ENCODE data around the gene POLR3GL. TPM values are rescaled to one million over a fixed set of nuclear protein-coding genes. Genes with fewer than 3 reads are reported as not detected.

Gene POLR3GL
- total RNA-seq, 1 donor from 2014 or later, result 22.9 TPM

Other genes starting within 250 kb of the POLR3GL start
- gene CD160, start 245.2 kb upstream of the POLR3GL start, total RNA-seq, result not detected
- 16.5 TPM for gene RNF115, start 140.6 kb upstream of the POLR3GL start, total RNA-seq
- 18.9 TPM for gene POLR3C, start 140.5 kb upstream of the POLR3GL start, total RNA-seq
- not detected for gene NUDT17, start 119.1 kb upstream of the POLR3GL start, total RNA-seq
- gene PIAS3, start 105.6 kb upstream of the POLR3GL start, total RNA-seq, result 44.4 TPM
- 19.9 TPM for gene ANKRD35, start 78.8 kb upstream of the POLR3GL start, total RNA-seq
- 83.1 TPM for gene ITGA10, start 54.6 kb upstream of the POLR3GL start, total RNA-seq
- gene PEX11B, start 46.0 kb upstream of the POLR3GL start, total RNA-seq, result 11.2 TPM
- 48.9 TPM for gene RBM8A, start 37.2 kb upstream of the POLR3GL start, total RNA-seq
- 44.0 TPM for gene LIX1L, start 6.7 kb upstream of the POLR3GL start, total RNA-seq
- gene ANKRD34A, start 115 bp upstream of the POLR3GL start, total RNA-seq, result 13.6 TPM
- gene TXNIP, start 31.9 kb downstream of the POLR3GL start, total RNA-seq, result 877 TPM
- not detected for gene HJV, start 57.0 kb downstream of the POLR3GL start, total RNA-seq
- 1.2 TPM for gene NBPF10, start 180.1 kb downstream of the POLR3GL start, total RNA-seq